ENCODE measurements around the gene GRID2. TPM values are rescaled to one million over a fixed set of nuclear protein-coding genes. Genes with fewer than 3 reads are reported as not detected.

Gene GRID2
- total and polyA plus RNA-seq, 2 donors (not counting 1 experiment from before 2014, with no cell fraction given): under 0.01 to 0.02 TPM

DNA sequence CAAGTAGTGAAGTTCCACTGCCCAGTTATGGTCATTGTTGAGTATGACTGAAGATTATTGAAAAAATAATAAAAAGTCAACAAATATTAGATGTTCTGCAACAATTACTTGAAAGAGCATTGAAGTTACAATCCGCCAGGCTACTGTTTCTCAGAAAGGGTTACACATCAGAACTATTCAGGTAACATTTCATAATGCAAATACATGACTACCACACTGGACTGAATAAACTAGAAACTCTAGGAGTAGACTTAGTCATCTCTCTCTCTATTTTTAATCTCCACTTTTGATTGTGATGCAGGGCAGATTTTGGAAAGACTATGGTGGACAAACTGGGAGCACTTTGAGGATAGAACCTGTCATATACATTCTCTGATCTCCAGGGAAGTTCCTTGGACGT is 776.5 kb downstream of the GRID2 start:
- Histone ChIP-seq H3K79me2 (ENCODE audit: control insufficient read depth, insufficient read depth, low read length) (no peaks in the 10 kb centered on the region), H3K27me3 (ENCODE audit: control insufficient read depth, insufficient read depth, low read length) (no peaks in the 10 kb centered on the region), H3K27ac (ENCODE audit: insufficient read depth, low read length) (no peak overlapping the region), H4K20me1 (ENCODE audit: control insufficient read depth, extremely low read depth, insufficient read depth, low read length) (no peaks in the 10 kb centered on the region), H3K9ac (ENCODE audit: insufficient read depth, low read length) (no peak overlapping the region), H2AFZ (ENCODE audit: low read length) (no peak overlapping the region), H3K4me3 (replicated peaks in 1 of 4; ENCODE audit: control extremely low read depth in 1 of 4, insufficient read depth in 1 of 4, low read depth in 3 of 4, low read length in 4 of 4) (no peak overlapping the region), H3K4me2 (ENCODE audit: extremely low read depth, insufficient read depth, low read length) (no peak overlapping the region), H3K4me1 (ENCODE audit: control insufficient read depth, extremely low read depth, insufficient read depth, low read length) (no peaks in the 10 kb centered on the region), H3K36me3 (ENCODE audit: control insufficient read depth, insufficient read depth, low read length) (no peaks in the 10 kb centered on the region), H3K9me3 (ENCODE audit: control insufficient read depth, insufficient read depth, low read depth, low read length) (no peaks in the 10 kb centered on the region)
- DNase-seq (ENCODE audit: low read depth in 2 of 2): no peak
- TF ChIP-seq, protein P1, sequence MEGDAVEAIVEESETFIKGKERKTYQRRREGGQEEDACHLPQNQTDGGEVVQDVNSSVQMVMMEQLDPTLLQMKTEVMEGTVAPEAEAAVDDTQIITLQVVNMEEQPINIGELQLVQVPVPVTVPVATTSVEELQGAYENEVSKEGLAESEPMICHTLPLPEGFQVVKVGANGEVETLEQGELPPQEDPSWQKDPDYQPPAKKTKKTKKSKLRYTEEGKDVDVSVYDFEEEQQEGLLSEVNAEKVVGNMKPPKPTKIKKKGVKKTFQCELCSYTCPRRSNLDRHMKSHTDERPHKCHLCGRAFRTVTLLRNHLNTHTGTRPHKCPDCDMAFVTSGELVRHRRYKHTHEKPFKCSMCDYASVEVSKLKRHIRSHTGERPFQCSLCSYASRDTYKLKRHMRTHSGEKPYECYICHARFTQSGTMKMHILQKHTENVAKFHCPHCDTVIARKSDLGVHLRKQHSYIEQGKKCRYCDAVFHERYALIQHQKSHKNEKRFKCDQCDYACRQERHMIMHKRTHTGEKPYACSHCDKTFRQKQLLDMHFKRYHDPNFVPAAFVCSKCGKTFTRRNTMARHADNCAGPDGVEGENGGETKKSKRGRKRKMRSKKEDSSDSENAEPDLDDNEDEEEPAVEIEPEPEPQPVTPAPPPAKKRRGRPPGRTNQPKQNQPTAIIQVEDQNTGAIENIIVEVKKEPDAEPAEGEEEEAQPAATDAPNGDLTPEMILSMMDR (conservative IDR thresholded peaks at IDR 0.05 in 1 of 2, IDR thresholded peaks at IDR 0.05 in 1 of 2; ENCODE audit: low read depth in 1 of 2, low read length in 2 of 2): no peak
- no peak for TF ChIP-seq EZH2 (IDR thresholded peaks at IDR 0.05; ENCODE audit: low read length, missing control alignments)

DNA sequence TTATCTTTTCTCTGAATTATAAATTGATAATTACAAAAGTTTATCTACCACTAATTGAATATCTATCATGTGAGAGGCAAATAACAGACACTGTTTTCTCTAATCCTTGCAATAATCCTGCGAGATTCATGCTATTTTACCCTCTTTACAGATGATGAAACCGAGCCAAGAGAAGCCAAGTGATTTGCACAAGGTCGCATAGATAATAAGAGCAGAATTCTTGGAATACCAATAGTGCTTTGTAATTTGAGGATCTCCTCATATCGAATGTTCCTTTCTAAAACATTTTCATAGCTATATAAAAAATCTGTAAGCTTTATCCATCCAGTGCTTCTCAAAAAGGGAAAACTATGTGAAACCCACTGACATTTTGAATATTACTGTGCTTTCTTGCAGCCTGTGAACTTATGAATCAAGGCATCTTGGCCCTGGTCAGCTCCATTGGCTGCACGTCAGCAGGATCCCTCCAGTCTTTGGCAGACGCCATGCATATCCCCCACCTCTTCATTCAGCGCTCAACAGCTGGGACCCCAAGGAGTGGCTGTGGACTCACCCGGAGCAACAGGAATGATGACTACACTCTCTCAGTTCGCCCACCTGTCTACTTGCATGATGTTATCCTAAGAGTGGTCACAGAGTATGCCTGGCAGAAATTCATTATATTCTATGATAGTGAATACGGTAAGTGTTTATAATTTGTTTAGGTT is 781.0 kb downstream of the GRID2 start:
- H2AFZ ChIP-seq (ENCODE audit: low read length): no peak overlapping the region
- H3K4me3 ChIP-seq (replicated peaks in 1 of 4; ENCODE audit: control extremely low read depth in 1 of 4, insufficient read depth in 1 of 4, low read depth in 3 of 4, low read length in 4 of 4): no peak overlapping the region
- H3K9ac ChIP-seq (ENCODE audit: insufficient read depth, low read length): no peak overlapping the region
- no peak overlapping the region for H3K4me2 ChIP-seq (ENCODE audit: extremely low read depth, insufficient read depth, low read length)
- no peaks in the 10 kb centered on the region for H3K79me2 ChIP-seq (ENCODE audit: control insufficient read depth, insufficient read depth, low read length)
- no peak overlapping the region for H3K27ac ChIP-seq (ENCODE audit: insufficient read depth, low read length)
- TF ChIP-seq, protein P1 (conservative IDR thresholded peaks at IDR 0.05 in 1 of 2, IDR thresholded peaks at IDR 0.05 in 1 of 2; ENCODE audit: low read depth in 1 of 2, low read length in 2 of 2): no peak
- no peak for TF ChIP-seq EZH2 (IDR thresholded peaks at IDR 0.05; ENCODE audit: low read length, missing control alignments)
- no peaks in the 10 kb centered on the region for H4K20me1 ChIP-seq (ENCODE audit: control insufficient read depth, extremely low read depth, insufficient read depth, low read length)
- no peaks in the 10 kb centered on the region for H3K36me3 ChIP-seq (ENCODE audit: control insufficient read depth, insufficient read depth, low read length)
- no peaks in the 10 kb centered on the region for H3K4me1 ChIP-seq (ENCODE audit: control insufficient read depth, extremely low read depth, insufficient read depth, low read length)
- no peaks in the 10 kb centered on the region for H3K9me3 ChIP-seq (ENCODE audit: control insufficient read depth, insufficient read depth, low read depth, low read length)
- H3K27me3 ChIP-seq (ENCODE audit: control insufficient read depth, insufficient read depth, low read length): no peaks in the 10 kb centered on the region
- peak in 1 of 2 donors; percentile 10 for DNase-seq (ENCODE audit: low read depth in 2 of 2)

DNA sequence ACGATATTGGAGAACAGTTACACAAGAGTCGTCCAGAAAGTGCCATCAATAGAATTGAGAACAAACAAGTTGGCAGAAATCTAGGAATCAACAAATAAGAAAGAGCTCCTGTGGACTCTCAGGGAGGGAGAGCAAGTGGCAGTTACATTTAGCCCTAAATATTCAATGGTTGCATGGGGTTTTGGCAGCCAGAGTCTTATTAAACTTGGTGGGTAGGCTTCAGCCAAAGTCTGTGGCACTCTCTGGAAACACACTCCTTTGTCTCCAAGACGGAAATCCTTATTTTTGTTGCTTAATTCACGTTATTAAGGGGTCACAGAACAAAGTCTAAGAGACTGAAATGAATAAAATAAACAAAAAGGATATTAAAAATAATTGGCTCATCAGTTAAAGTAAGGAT is 782.6 kb downstream of the GRID2 start:
- DNase-seq (ENCODE audit: low read depth in 2 of 2): no peak
- H3K27me3 ChIP-seq (ENCODE audit: control insufficient read depth, insufficient read depth, low read length): no peaks in the 10 kb centered on the region
- no peaks in the 10 kb centered on the region for H3K79me2 ChIP-seq (ENCODE audit: control insufficient read depth, insufficient read depth, low read length)
- no peaks in the 10 kb centered on the region for H4K20me1 ChIP-seq (ENCODE audit: control insufficient read depth, extremely low read depth, insufficient read depth, low read length)
- TF ChIP-seq, protein P1 (conservative IDR thresholded peaks at IDR 0.05 in 1 of 2, IDR thresholded peaks at IDR 0.05 in 1 of 2; ENCODE audit: low read depth in 1 of 2, low read length in 2 of 2): no peak
- no peak for TF ChIP-seq EZH2 (IDR thresholded peaks at IDR 0.05; ENCODE audit: low read length, missing control alignments)
- no peak overlapping the region for H3K4me2 ChIP-seq (ENCODE audit: extremely low read depth, insufficient read depth, low read length)
- H3K9me3 ChIP-seq (ENCODE audit: control insufficient read depth, insufficient read depth, low read depth, low read length): no peaks in the 10 kb centered on the region
- no peaks in the 10 kb centered on the region for H3K36me3 ChIP-seq (ENCODE audit: control insufficient read depth, insufficient read depth, low read length)
- no peaks in the 10 kb centered on the region for H3K4me1 ChIP-seq (ENCODE audit: control insufficient read depth, extremely low read depth, insufficient read depth, low read length)
- H2AFZ ChIP-seq (ENCODE audit: low read length): no peak overlapping the region
- no peak overlapping the region for H3K27ac ChIP-seq (ENCODE audit: insufficient read depth, low read length)
- H3K4me3 ChIP-seq (replicated peaks in 1 of 4; ENCODE audit: control extremely low read depth in 1 of 4, insufficient read depth in 1 of 4, low read depth in 3 of 4, low read length in 4 of 4): no peak overlapping the region
- H3K9ac ChIP-seq (ENCODE audit: insufficient read depth, low read length): no peak overlapping the region

Measured in fibroblast of lung (primary cell).